K562 (cell line): ENCODE results near the gene CREB3L1. TPM values are rescaled to one million over a fixed set of nuclear protein-coding genes. Genes with fewer than 3 reads are reported as not detected.
A peak's percentile ranks its signal among the peaks of the same experiment; 100 is the strongest.

Source experiments
- CTCFL ChIP-seq: IDR thresholded peaks from 2 replicates; pipeline ENCODE4 v1.6.1; 2011; ENCODE audit warnings: borderline replicate concordance, low read depth, mild to moderate bottlenecking, moderate library complexity, low read length; ENCODE audit not compliant: insufficient read depth, poor library complexity, severe bottlenecking
- FOXJ2 ChIP-seq: fragments of 200-800 bp; sonication (Bioruptor generic); IDR thresholded peaks from 2 replicates; pipeline ENCODE4 v1.6.1; 2016; ENCODE audit warnings: missing genetic modification characterization, missing compliant biosample characterization
- KLF1 ChIP-seq: fragments of 450-650 bp; IDR thresholded peaks from 2 replicates; pipeline ENCODE4 v1.6.1; 2016; ENCODE audit warnings: missing genetic modification characterization, missing compliant biosample characterization
- MYBL2 ChIP-seq, 2 experiments: fragments of 450-650 bp in 1 of 2; sonication (generic) in 1 of 2; formaldehyde crosslinking in 1 of 2; IDR thresholded peaks; 2 replicates each; pipeline versions ENCODE4 v1.6.1 to v1.8.1; 2017 to 2022; ENCODE audit warnings: borderline replicate concordance in 1 of 2, inconsistent platforms in 1 of 2, low read depth in 1 of 2, mild to moderate bottlenecking in 1 of 2, missing genetic modification reagents in 1 of 2, moderate library complexity in 1 of 2
- NFXL1 ChIP-seq: fragments of 450-650 bp; formaldehyde crosslinking; IDR thresholded peaks from 2 replicates; pipeline ENCODE4 v1.4.0; 2021; ENCODE audit warnings: mild to moderate bottlenecking
- WHSC1 ChIP-seq: IDR thresholded peaks from one replicate; pipeline ENCODE4 v1.6.1; 2012; ENCODE audit warnings: low read length, control low read depth, inconsistent platforms
- ZBTB1 ChIP-seq: sonication (generic); formaldehyde crosslinking; IDR thresholded peaks from 2 replicates; pipeline ENCODE4 v1.8.1; 2023; ENCODE audit warnings: missing genetic modification reagents, low read depth, mild to moderate bottlenecking, borderline replicate concordance
- ZBTB7A ChIP-seq: IDR thresholded peaks from 2 replicates; pipeline ENCODE4 v1.6.1; 2011; ENCODE audit warnings: low read depth, mild to moderate bottlenecking, low read length, moderate library complexity, borderline replicate concordance; ENCODE audit not compliant: control insufficient read depth
- ZFP1 ChIP-seq: fragments of 450-650 bp; formaldehyde crosslinking; IDR thresholded peaks from 2 replicates; pipeline ENCODE4 v1.4.0; 2020; ENCODE audit warnings: mild to moderate bottlenecking, mixed read lengths
- polyA plus RNA-seq, 8 experiments: library from polyadenylated mRNA; depleted of rRNA in 4 of 8; stranded (reverse) in 5 of 8; unstranded in 3 of 8; fragments of >200 nt; fragmentation: Nextera tagmentation in 2 of 8; fragmentation: Illumina TruSeq in 1 of 8; extraction: Ambion mirVana in 2 of 8; extraction: Trizol in 1 of 8; gene quantifications; 2 replicates each; pipeline versions ENCODE4 v1.2.1 to v1.2.3, GENCODE V29; 2011 to 2014; ENCODE audit warnings: inconsistent platforms in 1 of 8, missing spikeins in 1 of 8
- total RNA-seq, 7 experiments: library from RNA; depleted of rRNA in 6 of 7; stranded (reverse); fragments of >200 nt in 6 of 7; fragmentation: Illumina TruSeq in 2 of 7; extraction: Trizol in 2 of 7; gene quantifications; 2 replicates each; pipeline versions ENCODE4 v1.2.1 to v1.2.3, GENCODE V29; 2011 to 2021; ENCODE audit warnings: low replicate concordance in 1 of 7
- TF ChIP-seq, protein P1 (sequence below): fragments of 450-650 bp; IDR thresholded peaks from 2 replicates; pipeline ENCODE4 v1.6.1; 2016; ENCODE audit warnings: mild to moderate bottlenecking, moderate library complexity

The CREB3L1 gene
- total and polyA plus RNA-seq, 9 of the 15 experiments (the other 6 are each of a cell fraction or from before 2014, with no cell fraction given) = 1.2 to 27.6 (median 3.7) TPM

- TF ChIP-seq CTCFL (no peak), WHSC1 (no peak), ZBTB7A (peak; percentile 63; the same call in 1 of the 2 replicates), ZBTB1 (CRISPR knock-in tag) (no peak), ZFP1 (CRISPR knock-in tag) (no peak), NFXL1 (CRISPR knock-in tag) (no peak), FOXJ2 (tag) (no peak), MYBL2 (IDR thresholded peaks at IDR 0.05; ENCODE audit: low read depth) (no peak), MYBL2 (CRISPR knock-in tag; IDR thresholded peaks at IDR 0.05; ENCODE audit: borderline replicate concordance) (no peak), KLF1 (tag) (no peak)
- TF ChIP-seq, protein P1, sequence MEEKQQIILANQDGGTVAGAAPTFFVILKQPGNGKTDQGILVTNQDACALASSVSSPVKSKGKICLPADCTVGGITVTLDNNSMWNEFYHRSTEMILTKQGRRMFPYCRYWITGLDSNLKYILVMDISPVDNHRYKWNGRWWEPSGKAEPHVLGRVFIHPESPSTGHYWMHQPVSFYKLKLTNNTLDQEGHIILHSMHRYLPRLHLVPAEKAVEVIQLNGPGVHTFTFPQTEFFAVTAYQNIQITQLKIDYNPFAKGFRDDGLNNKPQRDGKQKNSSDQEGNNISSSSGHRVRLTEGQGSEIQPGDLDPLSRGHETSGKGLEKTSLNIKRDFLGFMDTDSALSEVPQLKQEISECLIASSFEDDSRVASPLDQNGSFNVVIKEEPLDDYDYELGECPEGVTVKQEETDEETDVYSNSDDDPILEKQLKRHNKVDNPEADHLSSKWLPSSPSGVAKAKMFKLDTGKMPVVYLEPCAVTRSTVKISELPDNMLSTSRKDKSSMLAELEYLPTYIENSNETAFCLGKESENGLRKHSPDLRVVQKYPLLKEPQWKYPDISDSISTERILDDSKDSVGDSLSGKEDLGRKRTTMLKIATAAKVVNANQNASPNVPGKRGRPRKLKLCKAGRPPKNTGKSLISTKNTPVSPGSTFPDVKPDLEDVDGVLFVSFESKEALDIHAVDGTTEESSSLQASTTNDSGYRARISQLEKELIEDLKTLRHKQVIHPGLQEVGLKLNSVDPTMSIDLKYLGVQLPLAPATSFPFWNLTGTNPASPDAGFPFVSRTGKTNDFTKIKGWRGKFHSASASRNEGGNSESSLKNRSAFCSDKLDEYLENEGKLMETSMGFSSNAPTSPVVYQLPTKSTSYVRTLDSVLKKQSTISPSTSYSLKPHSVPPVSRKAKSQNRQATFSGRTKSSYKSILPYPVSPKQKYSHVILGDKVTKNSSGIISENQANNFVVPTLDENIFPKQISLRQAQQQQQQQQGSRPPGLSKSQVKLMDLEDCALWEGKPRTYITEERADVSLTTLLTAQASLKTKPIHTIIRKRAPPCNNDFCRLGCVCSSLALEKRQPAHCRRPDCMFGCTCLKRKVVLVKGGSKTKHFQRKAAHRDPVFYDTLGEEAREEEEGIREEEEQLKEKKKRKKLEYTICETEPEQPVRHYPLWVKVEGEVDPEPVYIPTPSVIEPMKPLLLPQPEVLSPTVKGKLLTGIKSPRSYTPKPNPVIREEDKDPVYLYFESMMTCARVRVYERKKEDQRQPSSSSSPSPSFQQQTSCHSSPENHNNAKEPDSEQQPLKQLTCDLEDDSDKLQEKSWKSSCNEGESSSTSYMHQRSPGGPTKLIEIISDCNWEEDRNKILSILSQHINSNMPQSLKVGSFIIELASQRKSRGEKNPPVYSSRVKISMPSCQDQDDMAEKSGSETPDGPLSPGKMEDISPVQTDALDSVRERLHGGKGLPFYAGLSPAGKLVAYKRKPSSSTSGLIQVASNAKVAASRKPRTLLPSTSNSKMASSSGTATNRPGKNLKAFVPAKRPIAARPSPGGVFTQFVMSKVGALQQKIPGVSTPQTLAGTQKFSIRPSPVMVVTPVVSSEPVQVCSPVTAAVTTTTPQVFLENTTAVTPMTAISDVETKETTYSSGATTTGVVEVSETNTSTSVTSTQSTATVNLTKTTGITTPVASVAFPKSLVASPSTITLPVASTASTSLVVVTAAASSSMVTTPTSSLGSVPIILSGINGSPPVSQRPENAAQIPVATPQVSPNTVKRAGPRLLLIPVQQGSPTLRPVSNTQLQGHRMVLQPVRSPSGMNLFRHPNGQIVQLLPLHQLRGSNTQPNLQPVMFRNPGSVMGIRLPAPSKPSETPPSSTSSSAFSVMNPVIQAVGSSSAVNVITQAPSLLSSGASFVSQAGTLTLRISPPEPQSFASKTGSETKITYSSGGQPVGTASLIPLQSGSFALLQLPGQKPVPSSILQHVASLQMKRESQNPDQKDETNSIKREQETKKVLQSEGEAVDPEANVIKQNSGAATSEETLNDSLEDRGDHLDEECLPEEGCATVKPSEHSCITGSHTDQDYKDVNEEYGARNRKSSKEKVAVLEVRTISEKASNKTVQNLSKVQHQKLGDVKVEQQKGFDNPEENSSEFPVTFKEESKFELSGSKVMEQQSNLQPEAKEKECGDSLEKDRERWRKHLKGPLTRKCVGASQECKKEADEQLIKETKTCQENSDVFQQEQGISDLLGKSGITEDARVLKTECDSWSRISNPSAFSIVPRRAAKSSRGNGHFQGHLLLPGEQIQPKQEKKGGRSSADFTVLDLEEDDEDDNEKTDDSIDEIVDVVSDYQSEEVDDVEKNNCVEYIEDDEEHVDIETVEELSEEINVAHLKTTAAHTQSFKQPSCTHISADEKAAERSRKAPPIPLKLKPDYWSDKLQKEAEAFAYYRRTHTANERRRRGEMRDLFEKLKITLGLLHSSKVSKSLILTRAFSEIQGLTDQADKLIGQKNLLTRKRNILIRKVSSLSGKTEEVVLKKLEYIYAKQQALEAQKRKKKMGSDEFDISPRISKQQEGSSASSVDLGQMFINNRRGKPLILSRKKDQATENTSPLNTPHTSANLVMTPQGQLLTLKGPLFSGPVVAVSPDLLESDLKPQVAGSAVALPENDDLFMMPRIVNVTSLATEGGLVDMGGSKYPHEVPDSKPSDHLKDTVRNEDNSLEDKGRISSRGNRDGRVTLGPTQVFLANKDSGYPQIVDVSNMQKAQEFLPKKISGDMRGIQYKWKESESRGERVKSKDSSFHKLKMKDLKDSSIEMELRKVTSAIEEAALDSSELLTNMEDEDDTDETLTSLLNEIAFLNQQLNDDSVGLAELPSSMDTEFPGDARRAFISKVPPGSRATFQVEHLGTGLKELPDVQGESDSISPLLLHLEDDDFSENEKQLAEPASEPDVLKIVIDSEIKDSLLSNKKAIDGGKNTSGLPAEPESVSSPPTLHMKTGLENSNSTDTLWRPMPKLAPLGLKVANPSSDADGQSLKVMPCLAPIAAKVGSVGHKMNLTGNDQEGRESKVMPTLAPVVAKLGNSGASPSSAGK = peak; percentile 59; the same call in 1 of the 2 replicates
Observed at GRCh38 chr11:46361283-46362155, 84.1 kb downstream of the CREB3L1 start (continued).
